Fibroblast of lung (primary cell): Measurements from ENCODE around the gene C2orf76. TPM values are rescaled to one million over a fixed set of nuclear protein-coding genes. Genes with fewer than 3 reads are reported as not detected.

Source experiments
- DNase-seq, 2 donors: peaks; one replicate each; pipeline versions ENCODE4 v3.0.0 to v3.0.0-alpha.2; 2010; ENCODE audit warnings: low read depth in 2 of 2
- H2AFZ ChIP-seq: 2 replicates; pipeline ENCODE4 v1.5.1; 2012; ENCODE audit warnings: low read length, control low read depth, inconsistent platforms
- H3K27ac ChIP-seq: 2 replicates; pipeline ENCODE4 v1.5.1; 2011; ENCODE audit warnings: low read length, control low read depth; ENCODE audit not compliant: insufficient read depth
- H3K27me3 ChIP-seq: 2 replicates; pipeline ENCODE4 v1.5.1; 2011; ENCODE audit warnings: mild to moderate bottlenecking, low read length; ENCODE audit not compliant: control insufficient read depth, insufficient read depth
- H3K36me3 ChIP-seq: 2 replicates; pipeline ENCODE4 v1.5.1; 2011; ENCODE audit warnings: low read length; ENCODE audit not compliant: control insufficient read depth, insufficient read depth
- H3K4me1 ChIP-seq: 2 replicates; pipeline ENCODE4 v1.5.1; 2011; ENCODE audit warnings: low read length; ENCODE audit not compliant: control insufficient read depth, insufficient read depth; ENCODE audit errors: extremely low read depth
- H3K4me2 ChIP-seq: 2 replicates; pipeline ENCODE4 v1.5.1; 2011; ENCODE audit warnings: low read length, control low read depth; ENCODE audit not compliant: insufficient read depth; ENCODE audit errors: extremely low read depth
- H3K4me3 ChIP-seq, 4 experiments: fragments of 200-600 bp in 1 of 4; sonication (generic) in 1 of 4; replicated peaks in 1 of 4; 2 replicates each; pipeline ENCODE4 v1.5.1; 2011 to 2016; ENCODE audit warnings: low read length in 4 of 4, low read depth in 3 of 4, mild to moderate bottlenecking in 3 of 4, control low read depth in 2 of 4, inconsistent platforms in 1 of 4, mixed read lengths in 1 of 4; ENCODE audit not compliant: insufficient read depth in 1 of 4; ENCODE audit errors: control extremely low read depth in 1 of 4
- H3K79me2 ChIP-seq: 2 replicates; pipeline ENCODE4 v1.5.1; 2012; ENCODE audit warnings: mild to moderate bottlenecking, low read length, inconsistent platforms; ENCODE audit not compliant: control insufficient read depth, insufficient read depth
- H3K9ac ChIP-seq: 2 replicates; pipeline ENCODE4 v1.5.1; 2011; ENCODE audit warnings: mild to moderate bottlenecking, low read length, control low read depth; ENCODE audit not compliant: insufficient read depth
- H3K9me3 ChIP-seq: 2 replicates; pipeline ENCODE4 v1.5.1; 2012; ENCODE audit warnings: low read depth, low read length; ENCODE audit not compliant: control insufficient read depth, insufficient read depth
- H4K20me1 ChIP-seq: 2 replicates; pipeline ENCODE4 v1.5.1; 2011; ENCODE audit warnings: low read length; ENCODE audit not compliant: control insufficient read depth, insufficient read depth; ENCODE audit errors: extremely low read depth
- EZH2 ChIP-seq: IDR thresholded peaks from 2 replicates; pipeline ENCODE4 v1.5.1; 2012; ENCODE audit warnings: low read length, control low read depth, mild to moderate bottlenecking; ENCODE audit errors: missing control alignments
- polyA plus RNA-seq, 2 donors: library from polyadenylated mRNA; depleted of rRNA in 1 of 2; stranded (reverse) in 1 of 2; unstranded in 1 of 2; fragments of >200 nt; gene quantifications; 2 replicates each; pipeline ENCODE4 v1.2.1, GENCODE V29; 2011 to 2012; ENCODE audit warnings: missing spikeins in 1 of 2
- total RNA-seq: library from RNA; depleted of rRNA; stranded (reverse); fragments of >200 nt; gene quantifications from 2 replicates; pipeline ENCODE4 v1.2.1, GENCODE V29; 2014
- TF ChIP-seq, protein P1 (sequence below), 2 donors: IDR thresholded peaks in 1 of 2; conservative IDR thresholded peaks in 1 of 2; 1 replicate in 1 of 2; 2 replicates in 1 of 2; pipeline ENCODE4 v1.5.1; 2011 to 2012; ENCODE audit warnings: low read length in 2 of 2, control low read depth in 1 of 2, inconsistent platforms in 1 of 2, low read depth in 1 of 2, mild to moderate bottlenecking in 1 of 2

Gene C2orf76
- total and polyA plus RNA-seq, 2 donors (not counting 1 experiment from before 2014, with no cell fraction given) = 14.6 to 17.8 TPM

DNA sequence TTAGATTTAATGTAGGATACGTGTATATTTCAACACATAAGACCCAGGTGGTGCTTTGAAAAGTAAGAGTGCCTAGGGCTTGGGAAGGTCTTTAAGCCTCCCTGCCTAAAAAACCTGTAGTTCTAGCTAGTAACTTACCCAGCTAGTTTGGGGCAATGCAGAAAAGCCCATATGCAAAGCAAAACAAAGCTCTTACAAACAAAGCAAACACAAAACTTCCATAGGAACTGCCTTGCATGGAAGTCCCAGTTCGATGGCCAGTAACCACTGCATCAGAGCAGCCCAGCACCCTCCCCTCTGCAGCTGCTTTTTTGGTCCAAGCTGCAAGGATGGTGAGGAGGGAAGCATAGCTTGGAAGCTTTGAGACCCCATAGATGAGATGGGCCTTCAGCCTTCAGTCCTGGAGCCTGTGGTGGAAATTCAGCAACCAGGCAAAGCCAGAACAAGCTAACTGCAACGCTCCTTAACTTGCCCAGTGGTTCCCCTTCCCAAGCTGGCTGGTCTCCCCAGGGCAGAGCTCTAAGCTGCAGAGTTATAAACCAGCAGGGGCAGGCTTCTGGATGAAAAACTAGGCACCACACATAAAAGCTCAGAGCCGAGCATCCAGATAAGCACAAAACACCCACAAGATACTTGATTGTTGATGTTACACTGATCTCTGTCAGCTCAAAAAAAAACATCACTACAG lies 16.2 kb downstream of the C2orf76 start:
- Histone ChIP-seq H4K20me1 (no peaks in the 10 kb centered on the region), H3K9ac (no peak overlapping the region), H3K27me3 (no peaks in the 10 kb centered on the region), H3K9me3 (no peaks in the 10 kb centered on the region), H3K4me1 (no peaks in the 10 kb centered on the region), H3K4me2 (no peak overlapping the region), H2AFZ (no peak overlapping the region), H3K36me3 (no peaks in the 10 kb centered on the region), H3K4me3 (no peak overlapping the region), H3K27ac (no peak overlapping the region), H3K79me2 (no peaks in the 10 kb centered on the region)
- DNase-seq = no peak
- TF ChIP-seq EZH2 = no peak
- TF ChIP-seq, protein P1, sequence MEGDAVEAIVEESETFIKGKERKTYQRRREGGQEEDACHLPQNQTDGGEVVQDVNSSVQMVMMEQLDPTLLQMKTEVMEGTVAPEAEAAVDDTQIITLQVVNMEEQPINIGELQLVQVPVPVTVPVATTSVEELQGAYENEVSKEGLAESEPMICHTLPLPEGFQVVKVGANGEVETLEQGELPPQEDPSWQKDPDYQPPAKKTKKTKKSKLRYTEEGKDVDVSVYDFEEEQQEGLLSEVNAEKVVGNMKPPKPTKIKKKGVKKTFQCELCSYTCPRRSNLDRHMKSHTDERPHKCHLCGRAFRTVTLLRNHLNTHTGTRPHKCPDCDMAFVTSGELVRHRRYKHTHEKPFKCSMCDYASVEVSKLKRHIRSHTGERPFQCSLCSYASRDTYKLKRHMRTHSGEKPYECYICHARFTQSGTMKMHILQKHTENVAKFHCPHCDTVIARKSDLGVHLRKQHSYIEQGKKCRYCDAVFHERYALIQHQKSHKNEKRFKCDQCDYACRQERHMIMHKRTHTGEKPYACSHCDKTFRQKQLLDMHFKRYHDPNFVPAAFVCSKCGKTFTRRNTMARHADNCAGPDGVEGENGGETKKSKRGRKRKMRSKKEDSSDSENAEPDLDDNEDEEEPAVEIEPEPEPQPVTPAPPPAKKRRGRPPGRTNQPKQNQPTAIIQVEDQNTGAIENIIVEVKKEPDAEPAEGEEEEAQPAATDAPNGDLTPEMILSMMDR (conservative IDR thresholded peaks at IDR 0.05 in 1 of 2, IDR thresholded peaks at IDR 0.05 in 1 of 2; ENCODE audit: low read depth in 1 of 2, low read length in 2 of 2) = no peak

- TF ChIP-seq, protein P1 (conservative IDR thresholded peaks at IDR 0.05 in 1 of 2, IDR thresholded peaks at IDR 0.05 in 1 of 2; ENCODE audit: low read depth in 1 of 2, low read length in 2 of 2) = no peak
- TF ChIP-seq EZH2 = no peak
- Histone ChIP-seq H2AFZ (no peak overlapping the region), H3K9ac (no peak overlapping the region), H3K27me3 (no peaks in the 10 kb centered on the region), H3K79me2 (no peaks in the 10 kb centered on the region), H3K9me3 (no peaks in the 10 kb centered on the region), H3K4me2 (no peak overlapping the region), H3K27ac (no peak overlapping the region), H3K4me1 (no peaks in the 10 kb centered on the region), H3K36me3 (no peaks in the 10 kb centered on the region), H3K4me3 (no peak overlapping the region), H4K20me1 (no peaks in the 10 kb centered on the region)
- DNase-seq = no peak
Observed at GRCh38 chr2:119349289-119349688, 17.3 kb downstream of the C2orf76 start.

GRCh38 chr2:119341684-119342083 lies 24.9 kb downstream of the C2orf76 start:
- H3K27ac ChIP-seq = no peak overlapping the region
- no peak for DNase-seq
- H3K4me3 ChIP-seq = no peak overlapping the region
- H3K9me3 ChIP-seq = no peaks in the 10 kb centered on the region
- no peak overlapping the region for H2AFZ ChIP-seq
- H3K36me3 ChIP-seq = no peaks in the 10 kb centered on the region
- TF ChIP-seq, protein P1 (conservative IDR thresholded peaks at IDR 0.05 in 1 of 2, IDR thresholded peaks at IDR 0.05 in 1 of 2; ENCODE audit: low read depth in 1 of 2, low read length in 2 of 2) = no peak
- no peak for TF ChIP-seq EZH2
- H3K4me1 ChIP-seq = no peaks in the 10 kb centered on the region
- H3K27me3 ChIP-seq = no peaks in the 10 kb centered on the region
- no peak overlapping the region for H3K9ac ChIP-seq
- no peak overlapping the region for H3K4me2 ChIP-seq
- H4K20me1 ChIP-seq = no peaks in the 10 kb centered on the region
- no peaks in the 10 kb centered on the region for H3K79me2 ChIP-seq
